ENCODE measurements around the gene ARL13B. TPM values are rescaled to one million over a fixed set of nuclear protein-coding genes. Genes with fewer than 3 reads are reported as not detected.
A peak's percentile ranks its signal among the peaks of the same experiment; 100 is the strongest.

The ARL13B gene
- polyA plus RNA-seq, 3 donors from 2014 or later, result 4.3 to 6.5 (median 4.5) TPM

GRCh38 chr3:94050546-94050945 lies 70.6 kb downstream of the ARL13B start:
- peaks cover 4 to 7% (median 5%) of the 10 kb centered on the region in 3 donors for H3K36me3 Mint-ChIP-seq
- no peaks in the 10 kb centered on the region for H3K4me1 Mint-ChIP-seq
- H3K27me3 Mint-ChIP-seq (ENCODE audit: low read depth in 3 of 3), result no peaks in the 10 kb centered on the region
- no peak overlapping the region for H3K27ac Mint-ChIP-seq
- no peak for DNase-seq
- H3K4me3 Mint-ChIP-seq, result no peak overlapping the region
- no peaks in the 10 kb centered on the region for H3K9me3 Mint-ChIP-seq

GRCh38 chr3:94061297-94061696 lies 81.3 kb downstream of the ARL13B start:
- DNase-seq, result no peak
- H3K9me3 Mint-ChIP-seq, result no peaks in the 10 kb centered on the region
- peaks cover 5 to 18% (median 6%) of the 10 kb centered on the region in 3 donors for H3K27me3 Mint-ChIP-seq (ENCODE audit: low read depth in 3 of 3)
- H3K27ac Mint-ChIP-seq, result no peak overlapping the region
- peaks cover 0 to 4% (median 0%) of the 10 kb centered on the region in 3 donors for H3K36me3 Mint-ChIP-seq
- no peak overlapping the region for H3K4me3 Mint-ChIP-seq
- H3K4me1 Mint-ChIP-seq, result peaks cover 36 to 48% of the 10 kb centered on the region in 2 donors

- DNase-seq, result peak; percentile 89 to 93 (median 92)
- Mint-ChIP-seq H3K27ac (peak within 1 kb of the TSS; percentile 99 to 100 (median 100)), H3K36me3 (peaks cover 4 to 8% (median 5%) of the 10 kb centered on the region in 3 donors), H3K9me3 (no peaks in the 10 kb centered on the region), H3K4me3 (peak within 1 kb of the TSS; percentile 94 to 100 (median 100)), H3K4me1 (peaks cover 48 to 63% of the 10 kb centered on the region in 2 donors), H3K27me3 (ENCODE audit: low read depth in 3 of 3) (peaks cover 5 to 18% (median 6%) of the 10 kb centered on the region in 3 donors)
These were observed 82.8 kb downstream of the ARL13B start, which contains the start of the genes DHFR2 and NSUN3 for GRCh38 chr3:94062513-94063404. TSS of gene DHFR2 (minus strand) at chr3:94062916. CDS start at chr3:94061511, 1,405 bp downstream. TSS of gene NSUN3 (plus strand) at chr3:94063061. CDS start at chr3:94063127, 66 bp downstream.

GRCh38 chr3:94063496-94064119 lies 83.7 kb downstream of the ARL13B start:
- H3K9me3 Mint-ChIP-seq, result no peaks in the 10 kb centered on the region
- peaks cover 5 to 18% (median 6%) of the 10 kb centered on the region in 3 donors for H3K27me3 Mint-ChIP-seq (ENCODE audit: low read depth in 3 of 3)
- peaks cover 51 to 69% of the 10 kb centered on the region in 2 donors for H3K4me1 Mint-ChIP-seq
- H3K36me3 Mint-ChIP-seq, result peaks cover 4 to 8% (median 5%) of the 10 kb centered on the region in 3 donors
- peak overlapping the region; percentile 99 to 100 (median 100) for H3K27ac Mint-ChIP-seq
- peak in 2 of 3 donors; percentile 5 to 7 for DNase-seq
- peak overlapping the region; percentile 94 to 100 (median 100) for H3K4me3 Mint-ChIP-seq

- Mint-ChIP-seq H3K36me3 (peaks cover 4 to 8% (median 5%) of the 10 kb centered on the region in 3 donors), H3K4me1 (peaks cover 56 to 77% of the 10 kb centered on the region in 2 donors), H3K27ac (peak overlapping the region; percentile 99 to 100 (median 100)), H3K9me3 (no peaks in the 10 kb centered on the region), H3K4me3 (peak overlapping the region; percentile 94 to 100 (median 100)), H3K27me3 (ENCODE audit: low read depth in 3 of 3) (peaks cover 5 to 16% (median 6%) of the 10 kb centered on the region in 3 donors)
- DNase-seq, result no peak
These were observed 84.4 kb downstream of the ARL13B start for GRCh38 chr3:94064243-94064860.

- peak overlapping the region in 4 of 5 donors; percentile 1 to 23 (median 6) for H3K4me3 Mint-ChIP-seq
- peaks cover 4 to 8% (median 5%) of the 10 kb centered on the region in 3 donors for H3K36me3 Mint-ChIP-seq
- peaks cover 56 to 79% of the 10 kb centered on the region in 2 donors for H3K4me1 Mint-ChIP-seq
- H3K27me3 Mint-ChIP-seq (ENCODE audit: low read depth in 3 of 3), result peaks cover 5 to 16% (median 6%) of the 10 kb centered on the region in 3 donors
- DNase-seq, result no peak
- peak overlapping the region in 4 of 6 donors; percentile 0 to 40 (median 21) for H3K27ac Mint-ChIP-seq
- no peaks in the 10 kb centered on the region for H3K9me3 Mint-ChIP-seq
These were observed 85.2 kb downstream of the ARL13B start for GRCh38 chr3:94065122-94065521.

GRCh38 chr3:94065819-94066480 lies 86.0 kb downstream of the ARL13B start:
- Mint-ChIP-seq H3K4me1 (peaks cover 55 to 81% of the 10 kb centered on the region in 2 donors), H3K27ac (peak overlapping the region in 4 of 6 donors; percentile 7 to 66 (median 23)), H3K4me3 (peak overlapping the region in 1 of 5 donors; percentile 1), H3K9me3 (no peaks in the 10 kb centered on the region), H3K36me3 (peaks cover 4 to 8% (median 5%) of the 10 kb centered on the region in 3 donors), H3K27me3 (ENCODE audit: low read depth in 3 of 3) (peaks cover 5 to 16% (median 6%) of the 10 kb centered on the region in 3 donors)
- no peak for DNase-seq

- Mint-ChIP-seq H3K27ac (peak overlapping the region in 5 of 6 donors; percentile 7 to 74 (median 36)), H3K9me3 (no peaks in the 10 kb centered on the region), H3K36me3 (peaks cover 4 to 10% (median 5%) of the 10 kb centered on the region in 3 donors), H3K27me3 (ENCODE audit: low read depth in 3 of 3) (peaks cover 5 to 16% (median 6%) of the 10 kb centered on the region in 3 donors), H3K4me3 (peak overlapping the region in 3 of 5 donors; percentile 3 to 28 (median 8)), H3K4me1 (peaks cover 60 to 86% of the 10 kb centered on the region in 2 donors)
- no peak for DNase-seq
These were observed 86.8 kb downstream of the ARL13B start for GRCh38 chr3:94066506-94067500.

GRCh38 chr3:94069194-94069813 lies 89.3 kb downstream of the ARL13B start:
- peak in 2 of 3 donors; percentile 16 to 36 for DNase-seq
- Mint-ChIP-seq H3K4me3 (no peak overlapping the region), H3K36me3 (peaks cover 8 to 22% (median 15%) of the 10 kb centered on the region in 3 donors), H3K4me1 (peaks cover 54 to 85% of the 10 kb centered on the region in 2 donors), H3K27ac (peak overlapping the region in 4 of 6 donors; percentile 0 to 58 (median 45)), H3K9me3 (no peaks in the 10 kb centered on the region), H3K27me3 (ENCODE audit: low read depth in 3 of 3) (peaks cover 0 to 2% (median 0%) of the 10 kb centered on the region in 3 donors)

GRCh38 chr3:94070341-94070911 lies 90.5 kb downstream of the ARL13B start:
- Mint-ChIP-seq H3K4me1 (peaks cover 53 to 85% of the 10 kb centered on the region in 2 donors), H3K27ac (peak overlapping the region in 1 of 6 donors; percentile 9), H3K4me3 (no peak overlapping the region), H3K36me3 (peaks cover 8 to 23% (median 15%) of the 10 kb centered on the region in 3 donors), H3K9me3 (no peaks in the 10 kb centered on the region), H3K27me3 (ENCODE audit: low read depth in 3 of 3) (peaks cover 0 to 2% (median 0%) of the 10 kb centered on the region in 3 donors)
- no peak for DNase-seq

- H3K27ac Mint-ChIP-seq, result peak overlapping the region in 2 of 6 donors; percentile 11 to 43
- DNase-seq, result no peak
- H3K27me3 Mint-ChIP-seq (ENCODE audit: low read depth in 3 of 3), result peaks cover 0 to 2% (median 1%) of the 10 kb centered on the region in 3 donors
These were observed 91.8 kb downstream of the ARL13B start for GRCh38 chr3:94071713-94072284.

More at GRCh38 chr3:94071713-94072284, 91.8 kb downstream of the ARL13B start:
- peaks cover 44 to 71% of the 10 kb centered on the region in 2 donors for H3K4me1 Mint-ChIP-seq
- H3K9me3 Mint-ChIP-seq, result no peaks in the 10 kb centered on the region
- H3K36me3 Mint-ChIP-seq, result peaks cover 8 to 36% (median 22%) of the 10 kb centered on the region in 3 donors
- H3K4me3 Mint-ChIP-seq, result no peak overlapping the region
